Astrocyte of the cerebellum (primary cell): Measurements from ENCODE around the gene RTN1.

Experiments used
- DNase-seq: peaks from one replicate; pipeline ENCODE4 v3.0.0-alpha.2; 2011; ENCODE audit warnings: low read depth
- H3K4me3 ChIP-seq: 2 replicates; pipeline ENCODE4 v1.5.1; 2011; ENCODE audit warnings: mild to moderate bottlenecking, low read depth, low read length, moderate library complexity
- in situ Hi-C: cut with HindIII; loops from 2 replicates; pipeline ENCODE4 v1.10.0; 2017; ENCODE audit warnings: low sequenced_read_pairs
- TF ChIP-seq, protein P1 (sequence below): IDR thresholded peaks from 2 replicates; pipeline ENCODE4 v1.5.1; 2012; ENCODE audit warnings: low read length, low read depth, moderate library complexity, mild to moderate bottlenecking; ENCODE audit errors: missing control alignments

The RTN1 gene

GRCh38 chr14:59698793-59699192 is 171.8 kb downstream of the RTN1 start:
- H3K4me3 ChIP-seq, result no peak overlapping the region
- in situ Hi-C loops, result no loop called here
- TF ChIP-seq, protein P1, sequence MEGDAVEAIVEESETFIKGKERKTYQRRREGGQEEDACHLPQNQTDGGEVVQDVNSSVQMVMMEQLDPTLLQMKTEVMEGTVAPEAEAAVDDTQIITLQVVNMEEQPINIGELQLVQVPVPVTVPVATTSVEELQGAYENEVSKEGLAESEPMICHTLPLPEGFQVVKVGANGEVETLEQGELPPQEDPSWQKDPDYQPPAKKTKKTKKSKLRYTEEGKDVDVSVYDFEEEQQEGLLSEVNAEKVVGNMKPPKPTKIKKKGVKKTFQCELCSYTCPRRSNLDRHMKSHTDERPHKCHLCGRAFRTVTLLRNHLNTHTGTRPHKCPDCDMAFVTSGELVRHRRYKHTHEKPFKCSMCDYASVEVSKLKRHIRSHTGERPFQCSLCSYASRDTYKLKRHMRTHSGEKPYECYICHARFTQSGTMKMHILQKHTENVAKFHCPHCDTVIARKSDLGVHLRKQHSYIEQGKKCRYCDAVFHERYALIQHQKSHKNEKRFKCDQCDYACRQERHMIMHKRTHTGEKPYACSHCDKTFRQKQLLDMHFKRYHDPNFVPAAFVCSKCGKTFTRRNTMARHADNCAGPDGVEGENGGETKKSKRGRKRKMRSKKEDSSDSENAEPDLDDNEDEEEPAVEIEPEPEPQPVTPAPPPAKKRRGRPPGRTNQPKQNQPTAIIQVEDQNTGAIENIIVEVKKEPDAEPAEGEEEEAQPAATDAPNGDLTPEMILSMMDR, result no peak
- peak; percentile 35 for DNase-seq

DNA sequence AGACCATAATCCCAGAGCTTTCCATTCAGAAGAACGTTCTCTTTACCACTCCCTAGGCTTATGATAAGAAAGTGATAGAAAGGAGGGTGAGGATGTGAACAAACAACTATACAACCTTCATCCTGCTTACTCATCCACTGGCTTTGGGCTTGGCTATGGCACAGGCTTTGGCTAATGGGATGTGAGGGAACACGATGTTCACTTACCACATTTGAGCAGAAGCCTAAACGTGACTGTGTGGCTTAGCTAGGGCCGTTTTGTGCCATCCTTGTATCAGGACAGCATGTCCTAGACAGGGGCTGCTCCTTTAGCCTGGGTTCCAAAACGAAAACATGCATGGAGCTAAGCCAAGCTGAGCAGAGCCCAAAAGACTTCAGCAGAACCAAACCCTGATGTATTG is 175.4 kb downstream of the RTN1 start:
- TF ChIP-seq, protein P1, result no peak
- no peak for DNase-seq
- in situ Hi-C loops, result no loop called here
- H3K4me3 ChIP-seq, result no peak overlapping the region

- no peak overlapping the region for H3K4me3 ChIP-seq
- TF ChIP-seq, protein P1, result no peak
- no peak for DNase-seq
- in situ Hi-C loops, result no loop called here
These were observed 179.3 kb downstream of the RTN1 start for GRCh38 chr14:59691266-59691665.

GRCh38 chr14:59690426-59690825 is 180.2 kb downstream of the RTN1 start:
- TF ChIP-seq, protein P1, result no peak
- peak; percentile 64 for DNase-seq
- in situ Hi-C loops, result no loop called here

GRCh38 chr14:59688224-59689170 is 182.1 kb downstream of the RTN1 start:
- in situ Hi-C loops, result no loop called here
- no peak overlapping the region for H3K4me3 ChIP-seq
- DNase-seq, result peak; percentile 49
- TF ChIP-seq, protein P1, result peak; percentile 83

More at GRCh38 chr14:59690426-59690825, 180.2 kb downstream of the RTN1 start:
- H3K4me3 ChIP-seq, result no peak overlapping the region

DNA sequence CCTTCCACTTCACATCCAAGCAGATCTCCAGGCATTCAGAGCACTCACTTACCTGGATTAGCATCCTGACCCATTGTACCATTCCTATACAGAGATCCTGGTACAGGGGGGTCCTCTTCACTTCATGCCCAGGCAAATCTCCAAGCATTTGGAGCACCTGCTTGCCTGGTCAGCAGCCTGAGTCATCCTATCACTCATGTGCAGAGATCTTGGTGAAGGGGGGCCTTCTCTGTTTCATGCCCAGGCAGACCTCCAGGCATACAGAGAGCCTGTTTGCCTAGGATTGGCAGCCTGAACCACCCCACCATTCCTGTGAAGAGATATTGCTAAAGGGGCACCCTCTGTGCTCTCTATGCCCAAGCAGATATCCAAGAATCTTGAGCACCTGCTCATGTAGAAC is 182.9 kb downstream of the RTN1 start:
- DNase-seq, result no peak
- TF ChIP-seq, protein P1, result no peak
- in situ Hi-C loops, result no loop called here
- H3K4me3 ChIP-seq, result no peak overlapping the region
